ENCODE results near the gene NOXO1. TPM values are rescaled to one million over a fixed set of nuclear protein-coding genes. Genes with fewer than 3 reads are reported as not detected.
A peak's percentile ranks its signal among the peaks of the same experiment; 100 is the strongest.
"Not testable (repeated sequence)": the region's sequence is repeated elsewhere in the genome, so short reads cannot be mapped to it uniquely, and the experiment has no call there.

NOXO1 gene
- total RNA-seq, 4 donors from 2014 or later: 0.52 TPM; not detected in 3

DNA sequence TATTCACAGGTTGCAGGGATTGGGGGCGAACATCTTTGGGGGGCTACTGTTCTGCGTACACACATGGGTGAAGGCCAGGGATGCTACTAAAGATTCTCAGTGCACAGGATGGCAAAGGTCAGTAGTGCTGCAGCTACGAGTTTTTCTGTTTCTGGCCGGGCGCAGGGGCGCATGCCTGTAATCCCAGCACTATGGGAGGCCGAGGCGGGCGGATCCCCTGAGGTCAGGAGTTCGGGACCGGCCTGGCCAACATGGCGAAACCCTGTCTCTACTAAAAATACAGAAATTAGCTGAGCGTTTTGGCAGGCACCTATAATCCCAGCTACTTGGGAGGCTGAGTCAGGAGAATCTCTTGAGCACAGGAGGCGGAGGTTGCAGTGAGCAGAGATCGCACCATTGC lies 32.3 kb upstream of the NOXO1 start:
- no peaks in the 10 kb centered on the region for H3K9me3 ChIP-seq
- intact Hi-C loops (cut with DNase I): no loop called here

DNA sequence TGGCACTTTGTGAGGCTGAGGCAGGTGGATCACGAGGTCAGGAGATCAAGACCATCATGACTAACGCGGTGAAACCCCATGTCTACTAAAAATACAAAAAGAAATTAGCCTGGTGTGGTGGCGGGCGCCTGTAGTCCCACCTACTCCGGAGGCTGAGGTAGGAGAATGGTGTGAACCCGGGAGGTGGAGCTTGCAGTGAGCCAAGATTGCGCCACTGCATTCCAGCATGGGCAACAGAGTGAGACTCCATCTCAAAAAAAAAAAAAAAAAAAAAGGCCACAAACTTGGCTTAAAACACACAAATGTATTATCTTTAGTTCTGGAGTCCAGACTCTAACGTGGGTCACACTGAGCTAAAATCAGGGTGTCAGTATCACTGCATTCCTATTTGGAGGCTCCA lies 30.5 kb upstream of the NOXO1 start:
- DNase-seq (ENCODE audit: extremely low spot score); H3K27me3 ChIP-seq; H3K36me3 ChIP-seq; intact Hi-C loops (cut with DNase I); H3K4me3 ChIP-seq; H3K27ac ChIP-seq (replicated peaks in 1 of 4); H3K9me3 ChIP-seq: not testable (repeated sequence)
- 84% methylated on average over 9 of the region's 9 CpGs for WGBS
- H3K4me1 ChIP-seq: peaks cover 29 to 34% (median 33%) of the 10 kb centered on the region in 4 donors

More for the DNA sequence above, 32.3 kb upstream of the NOXO1 start:
- no peak overlapping the region for H3K27ac ChIP-seq (replicated peaks in 1 of 4)
- DNase-seq (ENCODE audit: extremely low spot score): no peak
- WGBS: 92% methylated on average over 15 of the region's 15 CpGs
- H3K4me3 ChIP-seq: no peak overlapping the region
- H3K36me3 ChIP-seq: no peaks in the 10 kb centered on the region
- TF ChIP-seq POLR2AphosphoS5 (IDR thresholded peaks at IDR 0.05) (no peak), EP300 (IDR thresholded peaks at IDR 0.05) (no peak), POLR2A (IDR thresholded peaks at IDR 0.05; ENCODE audit: low read depth) (no peak)
- TF ChIP-seq, protein P1, sequence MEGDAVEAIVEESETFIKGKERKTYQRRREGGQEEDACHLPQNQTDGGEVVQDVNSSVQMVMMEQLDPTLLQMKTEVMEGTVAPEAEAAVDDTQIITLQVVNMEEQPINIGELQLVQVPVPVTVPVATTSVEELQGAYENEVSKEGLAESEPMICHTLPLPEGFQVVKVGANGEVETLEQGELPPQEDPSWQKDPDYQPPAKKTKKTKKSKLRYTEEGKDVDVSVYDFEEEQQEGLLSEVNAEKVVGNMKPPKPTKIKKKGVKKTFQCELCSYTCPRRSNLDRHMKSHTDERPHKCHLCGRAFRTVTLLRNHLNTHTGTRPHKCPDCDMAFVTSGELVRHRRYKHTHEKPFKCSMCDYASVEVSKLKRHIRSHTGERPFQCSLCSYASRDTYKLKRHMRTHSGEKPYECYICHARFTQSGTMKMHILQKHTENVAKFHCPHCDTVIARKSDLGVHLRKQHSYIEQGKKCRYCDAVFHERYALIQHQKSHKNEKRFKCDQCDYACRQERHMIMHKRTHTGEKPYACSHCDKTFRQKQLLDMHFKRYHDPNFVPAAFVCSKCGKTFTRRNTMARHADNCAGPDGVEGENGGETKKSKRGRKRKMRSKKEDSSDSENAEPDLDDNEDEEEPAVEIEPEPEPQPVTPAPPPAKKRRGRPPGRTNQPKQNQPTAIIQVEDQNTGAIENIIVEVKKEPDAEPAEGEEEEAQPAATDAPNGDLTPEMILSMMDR (IDR thresholded peaks at IDR 0.05): no peak
- H3K4me1 ChIP-seq: peaks cover 11 to 16% (median 15%) of the 10 kb centered on the region in 4 donors
- H3K27me3 ChIP-seq: peaks cover 0 to 16% (median 0%) of the 10 kb centered on the region in 4 donors

- DNase-seq (ENCODE audit: extremely low spot score): no peak
- H3K4me1 ChIP-seq: peaks cover 45 to 52% (median 50%) of the 10 kb centered on the region in 4 donors
Measured at GRCh38 chr16:2009791-2010510, 28.7 kb upstream of the NOXO1 start, which contains the start of gene ZNF598. Gene ZNF598, minus strand, starts transcription at chr16:2009821.

DNA sequence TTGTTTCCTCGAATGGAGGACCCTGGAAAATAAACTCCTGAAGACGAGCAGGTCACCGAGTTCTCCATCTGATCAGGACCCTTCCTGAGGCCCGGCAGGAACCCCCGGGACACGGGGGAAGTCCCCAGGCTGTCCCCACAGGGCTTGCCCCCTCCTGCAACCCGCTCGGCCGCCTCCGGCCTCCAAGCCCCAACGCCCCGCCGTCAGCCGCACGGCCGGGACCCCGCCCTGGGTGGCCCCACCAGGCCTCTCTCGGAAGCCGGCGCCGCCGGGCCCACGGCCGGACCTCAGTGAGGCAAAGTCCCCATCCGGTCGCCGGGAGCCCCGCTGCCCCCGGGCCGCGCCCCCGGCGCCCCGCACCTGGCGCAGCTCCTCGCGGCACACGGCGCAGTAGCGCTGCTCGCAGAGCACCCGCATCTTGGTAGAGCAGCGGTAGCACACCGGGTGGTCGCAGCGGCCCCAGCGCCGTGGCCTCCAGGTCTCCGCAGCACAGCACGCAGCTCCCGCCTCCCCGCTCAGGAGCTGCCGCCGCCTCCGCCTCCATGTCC lies 28.0 kb upstream of the NOXO1 start:
- H3K27ac ChIP-seq (replicated peaks in 1 of 4): peak overlapping the region; percentile 89 to 97 (median 94)
- intact Hi-C loops (cut with DNase I): no loop called here
- H3K4me1 ChIP-seq: peaks cover 52 to 59% (median 57%) of the 10 kb centered on the region in 4 donors
- no peaks in the 10 kb centered on the region for H3K9me3 ChIP-seq
- TF ChIP-seq POLR2AphosphoS5 (IDR thresholded peaks at IDR 0.05) (no peak), POLR2A (IDR thresholded peaks at IDR 0.05; ENCODE audit: low read depth) (no peak), EP300 (IDR thresholded peaks at IDR 0.05) (no peak)
- TF ChIP-seq, protein P1 (IDR thresholded peaks at IDR 0.05): no peak
- H3K27me3 ChIP-seq: no peaks in the 10 kb centered on the region
- WGBS: 0% methylated on average over 2 of the region's 55 CpGs
- peaks cover 0 to 8% (median 5%) of the 10 kb centered on the region in 4 donors for H3K36me3 ChIP-seq
- H3K4me3 ChIP-seq: peak overlapping the region; percentile 70 to 95 (median 81)
- no peak for DNase-seq (ENCODE audit: extremely low spot score)

More at GRCh38 chr16:2009791-2010510, 28.7 kb upstream of the NOXO1 start, which contains the start of gene ZNF598:
- Histone ChIP-seq H3K9me3 (no peaks in the 10 kb centered on the region), H3K36me3 (peaks cover 0 to 5% (median 4%) of the 10 kb centered on the region in 4 donors), H3K4me3 (peak within 1 kb of the TSS; percentile 70 to 95 (median 81)), H3K27me3 (no peaks in the 10 kb centered on the region), H3K27ac (replicated peaks in 1 of 4) (peak within 1 kb of the TSS; percentile 89 to 97 (median 94))
- intact Hi-C loops (cut with DNase I): no loop called here
- 3% methylated on average over 4 of the region's 52 CpGs for WGBS
- TF ChIP-seq, protein P1 (IDR thresholded peaks at IDR 0.05): peak in 1 of 3 experiments; percentile 28
- TF ChIP-seq EP300 (IDR thresholded peaks at IDR 0.05): no peak
- TF ChIP-seq POLR2A (IDR thresholded peaks at IDR 0.05; ENCODE audit: low read depth): peak; percentile 91
- peak; percentile 85 to 98 for TF ChIP-seq POLR2AphosphoS5 (IDR thresholded peaks at IDR 0.05)

DNA sequence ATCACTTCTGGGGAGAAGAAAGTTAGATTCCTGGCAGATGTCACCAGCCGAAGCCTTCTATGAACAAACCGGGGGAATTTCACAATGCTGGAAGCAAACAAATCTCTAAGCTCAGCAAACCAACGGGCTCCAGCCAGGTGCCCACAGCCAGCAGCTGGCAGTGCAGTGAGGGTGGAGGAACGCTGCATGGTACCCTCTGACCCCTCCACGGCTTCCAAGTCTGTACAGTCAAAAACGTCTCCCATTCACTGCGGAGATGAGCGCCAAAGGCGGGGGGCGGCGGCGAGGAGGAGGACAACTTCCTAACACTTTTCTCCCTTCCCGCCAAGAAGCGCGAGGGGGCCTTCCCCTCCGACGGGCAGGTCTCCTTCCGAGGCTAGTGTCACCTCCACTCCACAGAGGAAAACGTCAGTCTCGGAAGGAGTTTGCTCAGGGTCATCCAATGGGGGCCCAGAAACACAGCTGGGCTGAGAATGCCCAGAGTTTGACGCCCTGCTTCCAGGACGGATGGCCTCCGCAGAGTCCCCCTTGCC lies 27.4 kb upstream of the NOXO1 start:
- Histone ChIP-seq H3K36me3 (peaks cover 0 to 8% (median 5%) of the 10 kb centered on the region in 4 donors), H3K27ac (replicated peaks in 1 of 4) (peak overlapping the region; percentile 89 to 97 (median 94)), H3K9me3 (no peaks in the 10 kb centered on the region), H3K4me3 (peak overlapping the region; percentile 70 to 95 (median 81)), H3K27me3 (no peaks in the 10 kb centered on the region), H3K4me1 (peaks cover 58 to 64% (median 63%) of the 10 kb centered on the region in 4 donors)
- no peak for DNase-seq (ENCODE audit: extremely low spot score)
- intact Hi-C loops (cut with DNase I): no loop called here
- TF ChIP-seq, protein P1 (IDR thresholded peaks at IDR 0.05): no peak
- TF ChIP-seq EP300 (IDR thresholded peaks at IDR 0.05) (no peak), POLR2A (IDR thresholded peaks at IDR 0.05; ENCODE audit: low read depth) (peak; percentile 11)
- WGBS: 4% methylated on average over 20 of the region's 23 CpGs

All from esophagus muscularis mucosa (tissue), 4 donors.